Measurements from ENCODE around the gene FRMD8. TPM values are rescaled to one million over a fixed set of nuclear protein-coding genes. Genes with fewer than 3 reads are reported as not detected.

Gene FRMD8
- total RNA-seq, 1 experiment from 2014 or later, result 90.2 TPM

- no peaks in the 10 kb centered on the region for H3K36me3 ChIP-seq
- H3K4me1 ChIP-seq (replicated peaks), result peaks cover 43% of the 10 kb centered on the region
- H3K4me3 ChIP-seq, result no peak overlapping the region
- no peaks in the 10 kb centered on the region for H3K27me3 ChIP-seq (replicated peaks)
- no peak for DNase-seq (ENCODE audit: low read depth in 1 of 2, low spot score in 2 of 2)
- no peak overlapping the region for H3K27ac ChIP-seq
- H3K9me3 ChIP-seq (replicated peaks), result no peaks in the 10 kb centered on the region
Observed at GRCh38 chr11:65379698-65380459, 6.6 kb upstream of the FRMD8 start.

- Histone ChIP-seq H3K36me3 (no peaks in the 10 kb centered on the region), H3K9me3 (replicated peaks) (no peaks in the 10 kb centered on the region), H3K27me3 (replicated peaks) (no peaks in the 10 kb centered on the region), H3K4me3 (no peak overlapping the region), H3K27ac (0 out of 2 replicates have a peak overlapping the region, but pooled peaks have one; percentile 92), H3K4me1 (replicated peaks) (peaks cover 50% of the 10 kb centered on the region)
- DNase-seq (ENCODE audit: low read depth in 1 of 2, low spot score in 2 of 2), result no peak
Observed at GRCh38 chr11:65380460-65381119, 5.8 kb upstream of the FRMD8 start.

GRCh38 chr11:65381716-65382032 lies 4.8 kb upstream of the FRMD8 start:
- Histone ChIP-seq H3K36me3 (peaks cover 6% of the 10 kb centered on the region), H3K4me3 (peak overlapping the region; percentile 22), H3K9me3 (replicated peaks) (peaks cover 2% of the 10 kb centered on the region; the same call in 1 of the 2 replicates), H3K27ac (peak overlapping the region; percentile 92), H3K4me1 (replicated peaks) (peaks cover 59% of the 10 kb centered on the region), H3K27me3 (replicated peaks) (no peaks in the 10 kb centered on the region)
- DNase-seq (ENCODE audit: low read depth in 1 of 2, low spot score in 2 of 2), result peak in 1 of 2 experiments; percentile 97

DNA sequence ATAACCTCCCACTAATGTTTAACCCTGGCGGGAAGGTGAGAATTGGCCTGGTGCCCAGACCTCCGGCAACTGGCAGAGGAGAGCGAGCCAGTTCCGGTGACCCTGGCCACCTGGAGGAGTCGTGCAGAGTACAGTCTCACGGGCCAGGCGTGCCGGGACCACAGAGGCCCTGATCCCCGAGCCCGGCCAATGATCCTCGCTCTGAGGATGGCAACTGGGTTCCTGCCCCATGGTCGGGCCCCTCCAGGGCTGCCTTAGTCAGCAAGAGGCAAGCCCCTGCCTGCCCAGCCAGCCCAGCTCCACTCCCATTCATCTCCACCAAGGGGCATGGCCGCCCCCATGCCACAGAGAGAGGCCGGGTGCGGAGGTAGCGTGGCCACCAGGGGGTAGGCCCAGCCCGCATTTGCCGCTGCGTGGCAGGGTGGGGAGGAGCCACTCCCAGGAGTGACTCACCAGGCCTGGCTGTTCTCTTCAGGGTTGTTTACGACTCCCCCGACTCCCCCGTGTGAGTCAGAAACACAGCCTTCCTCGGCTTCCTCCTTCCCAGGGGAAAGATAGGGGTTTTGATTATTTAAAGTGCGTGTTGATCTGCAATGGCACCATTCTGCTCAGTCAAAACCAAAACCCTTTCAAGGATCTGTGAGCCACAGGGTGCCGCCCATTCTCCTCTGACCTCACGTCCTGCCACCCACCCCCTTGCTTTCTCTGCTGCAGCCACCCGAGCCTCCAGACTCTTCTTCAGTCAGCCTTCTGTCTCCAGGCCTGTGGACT lies 4.2 kb upstream of the FRMD8 start, which contains the start of gene SLC25A45:
SLC25A45 (minus strand) TSS at position 614 of the 771 bp plus-strand sequence. CDS start 695 bp downstream, outside the sequence.
- peaks cover 3% of the 10 kb centered on the region; the same call in 1 of the 2 replicates for H3K9me3 ChIP-seq (replicated peaks)
- peak within 1 kb of the TSS; percentile 92 for H3K27ac ChIP-seq
- DNase-seq (ENCODE audit: low read depth in 1 of 2, low spot score in 2 of 2), result peak; percentile 100
- peak within 1 kb of the TSS; percentile 22 for H3K4me3 ChIP-seq
- peaks cover 64% of the 10 kb centered on the region for H3K4me1 ChIP-seq (replicated peaks)
- peaks cover 11% of the 10 kb centered on the region for H3K36me3 ChIP-seq
- H3K27me3 ChIP-seq (replicated peaks), result no peaks in the 10 kb centered on the region

- no peak for DNase-seq (ENCODE audit: low read depth in 1 of 2, low spot score in 2 of 2)
- Histone ChIP-seq H3K27me3 (replicated peaks) (no peaks in the 10 kb centered on the region), H3K4me3 (peak overlapping the region; percentile 1; the same call in 1 of the 2 replicates), H3K36me3 (peaks cover 18% of the 10 kb centered on the region), H3K4me1 (replicated peaks) (peaks cover 71% of the 10 kb centered on the region), H3K9me3 (replicated peaks) (peaks cover 3% of the 10 kb centered on the region; the same call in 1 of the 2 replicates), H3K27ac (peak overlapping the region; percentile 92)
Observed at GRCh38 chr11:65382804-65383368, 3.6 kb upstream of the FRMD8 start.

DNA sequence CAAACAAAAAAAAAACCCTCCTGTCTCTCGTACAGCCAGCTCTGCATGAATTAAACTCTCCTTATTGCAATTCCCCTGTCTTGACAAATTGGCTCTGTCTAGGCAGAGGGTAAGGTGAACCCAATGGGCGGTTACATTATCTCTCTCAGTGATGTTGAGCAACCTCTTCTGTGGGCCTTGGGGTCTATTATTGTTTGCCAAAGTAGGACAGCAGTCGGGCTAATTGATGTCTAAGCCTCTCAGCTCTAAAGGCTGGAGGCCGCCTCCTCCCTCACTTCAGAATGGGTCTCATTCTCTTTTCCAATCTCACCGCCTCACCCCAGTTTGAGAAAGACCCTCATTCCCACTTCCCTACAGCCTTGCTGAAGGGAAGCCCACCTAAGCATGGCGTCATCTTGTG lies 2.7 kb upstream of the FRMD8 start:
- no peak for DNase-seq (ENCODE audit: low read depth in 1 of 2, low spot score in 2 of 2)
- H3K4me1 ChIP-seq (replicated peaks), result peaks cover 78% of the 10 kb centered on the region
- peak overlapping the region; percentile 92 for H3K27ac ChIP-seq
- H3K36me3 ChIP-seq, result peaks cover 27% of the 10 kb centered on the region
- H3K27me3 ChIP-seq (replicated peaks), result no peaks in the 10 kb centered on the region
- H3K4me3 ChIP-seq, result no peak overlapping the region
- H3K9me3 ChIP-seq (replicated peaks), result peaks cover 3% of the 10 kb centered on the region; the same call in 1 of the 2 replicates

GRCh38 chr11:65384301-65384889 lies 2.0 kb upstream of the FRMD8 start:
- peaks cover 3% of the 10 kb centered on the region; the same call in 1 of the 2 replicates for H3K9me3 ChIP-seq (replicated peaks)
- H3K27ac ChIP-seq, result peak overlapping the region; percentile 92
- H3K27me3 ChIP-seq (replicated peaks), result no peaks in the 10 kb centered on the region
- peak; percentile 52 to 55 for DNase-seq (ENCODE audit: low read depth in 1 of 2, low spot score in 2 of 2)
- peaks cover 84% of the 10 kb centered on the region for H3K4me1 ChIP-seq (replicated peaks)
- H3K4me3 ChIP-seq, result no peak overlapping the region
- peaks cover 33% of the 10 kb centered on the region for H3K36me3 ChIP-seq

- Histone ChIP-seq H3K4me1 (replicated peaks) (peaks cover 79% of the 10 kb centered on the region), H3K4me3 (no peak overlapping the region), H3K36me3 (peaks cover 74% of the 10 kb centered on the region), H3K9me3 (replicated peaks) (peaks cover 3% of the 10 kb centered on the region; the same call in 1 of the 2 replicates), H3K27me3 (replicated peaks) (no peaks in the 10 kb centered on the region), H3K27ac (no peak overlapping the region)
- no peak for DNase-seq (ENCODE audit: low read depth in 1 of 2, low spot score in 2 of 2)
Observed at GRCh38 chr11:65388731-65389130, 2.3 kb downstream of the FRMD8 start.

- peak overlapping the region; percentile 45 for H3K27ac ChIP-seq
- DNase-seq (ENCODE audit: low read depth in 1 of 2, low spot score in 2 of 2), result peak; percentile 44 to 59
Observed at GRCh38 chr11:65389294-65389980, 3.0 kb downstream of the FRMD8 start.

DNA sequence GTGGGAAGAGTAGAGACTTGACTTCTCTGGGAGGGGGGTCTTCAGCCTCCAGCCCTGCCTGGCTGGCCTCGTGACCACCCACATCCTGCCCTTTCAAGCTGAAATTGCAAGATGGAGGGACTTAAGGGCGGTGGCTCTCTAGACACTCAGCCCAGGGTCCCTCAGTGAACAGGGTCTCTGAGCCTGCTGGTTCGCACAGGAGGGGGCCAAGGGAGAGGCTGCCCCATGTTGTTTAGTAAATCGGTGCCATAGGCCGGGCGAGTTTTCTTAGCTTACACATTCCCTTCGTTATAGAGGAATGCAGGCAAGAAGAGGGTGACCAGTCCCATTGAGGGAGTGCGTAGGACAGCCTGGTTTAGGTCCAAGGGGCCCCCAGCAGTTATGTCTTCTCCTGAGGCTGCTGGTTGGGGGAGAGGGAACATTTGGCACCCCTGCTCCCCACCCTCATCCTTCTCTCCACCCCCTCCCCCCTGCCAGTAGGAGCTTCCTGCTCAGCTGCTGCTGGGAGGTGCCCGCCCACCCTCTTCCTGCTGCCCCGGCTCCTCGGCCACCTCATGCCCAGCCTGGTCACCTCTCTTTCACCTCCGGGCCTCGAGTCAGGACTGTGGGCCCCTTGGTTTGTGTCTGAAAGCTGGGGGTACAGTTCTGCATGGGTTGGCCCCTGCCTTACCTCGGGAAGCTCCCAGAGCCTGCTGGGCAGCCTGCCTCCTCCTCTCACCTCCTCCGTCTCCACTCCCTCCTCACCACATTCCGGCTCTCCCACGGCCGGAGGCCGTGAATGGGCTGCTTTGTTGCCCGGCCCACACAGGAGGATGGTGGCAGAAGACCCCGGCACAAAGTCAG lies 3.9 kb downstream of the FRMD8 start:
- peak; percentile 68 to 72 for DNase-seq (ENCODE audit: low read depth in 1 of 2, low spot score in 2 of 2)
- H3K4me3 ChIP-seq, result 0 out of 2 replicates have a peak overlapping the region, but pooled peaks have one; percentile 3

More at GRCh38 chr11:65389294-65389980, 3.0 kb downstream of the FRMD8 start:
- Histone ChIP-seq H3K4me3 (no peak overlapping the region), H3K36me3 (peaks cover 81% of the 10 kb centered on the region), H3K9me3 (replicated peaks) (peaks cover 3% of the 10 kb centered on the region; the same call in 1 of the 2 replicates), H3K4me1 (replicated peaks) (peaks cover 72% of the 10 kb centered on the region), H3K27me3 (replicated peaks) (no peaks in the 10 kb centered on the region)

GRCh38 chr11:65390996-65391395 lies 4.6 kb downstream of the FRMD8 start:
- H3K27me3 ChIP-seq (replicated peaks), result no peaks in the 10 kb centered on the region
- H3K4me1 ChIP-seq (replicated peaks), result peaks cover 59% of the 10 kb centered on the region
- 0 out of 2 replicates have a peak overlapping the region, but pooled peaks have one; percentile 3 for H3K4me3 ChIP-seq
- H3K36me3 ChIP-seq, result peaks cover 97% of the 10 kb centered on the region
- peak; percentile 57 to 74 for DNase-seq (ENCODE audit: low read depth in 1 of 2, low spot score in 2 of 2)
- H3K27ac ChIP-seq, result peak overlapping the region; percentile 45
- H3K9me3 ChIP-seq (replicated peaks), result peaks cover 3% of the 10 kb centered on the region; the same call in 1 of the 2 replicates

More for the DNA sequence above, 3.9 kb downstream of the FRMD8 start:
- H3K9me3 ChIP-seq (replicated peaks), result peaks cover 3% of the 10 kb centered on the region; the same call in 1 of the 2 replicates
- peaks cover 63% of the 10 kb centered on the region for H3K4me1 ChIP-seq (replicated peaks)
- H3K27ac ChIP-seq, result peak overlapping the region; percentile 45
- no peaks in the 10 kb centered on the region for H3K27me3 ChIP-seq (replicated peaks)
- peaks cover 90% of the 10 kb centered on the region for H3K36me3 ChIP-seq
